Prostate gland (tissue), 2 donors: ENCODE results near the gene FIBP. TPM values are rescaled to one million over a fixed set of nuclear protein-coding genes. Genes with fewer than 3 reads are reported as not detected.

Experiments used
- DNase-seq: peaks from one replicate; pipeline ENCODE4 v3.0.0-alpha.2; 2019; ENCODE audit warnings: low spot score
- H3K27ac ChIP-seq, 2 donors: fragments of 200-600 bp; sonication (generic); 2 replicates each; pipeline ENCODE4 v1.5.1; 2017 to 2019
- H3K27me3 ChIP-seq: fragments of 200-600 bp; sonication (generic); replicated peaks from 2 replicates; pipeline ENCODE4 v1.5.1; 2019; ENCODE audit not compliant: insufficient read depth
- H3K36me3 ChIP-seq, 2 donors: fragments of 200-600 bp; sonication (generic); 1 replicate in 1 of 2; 2 replicates in 1 of 2; pipeline versions ENCODE4 v1.5.1 to v1.8.1; 2017 to 2019
- H3K4me1 ChIP-seq: fragments of 200-600 bp; sonication (generic); replicated peaks from 2 replicates; pipeline ENCODE4 v1.5.1; 2019
- H3K4me3 ChIP-seq, 2 donors: fragments of 200-600 bp; sonication (generic); 2 replicates each; pipeline ENCODE4 v1.5.1; 2017 to 2019
- H3K9me3 ChIP-seq: fragments of 200-600 bp; sonication (generic); 2 replicates; pipeline ENCODE4 v1.5.1; 2017
- POLR2A ChIP-seq: fragments of 450-650 bp; IDR thresholded peaks from one replicate; pipeline ENCODE4 v1.6.1; 2016; ENCODE audit warnings: antibody characterized with exemption, mild to moderate bottlenecking
- POLR2AphosphoS5 ChIP-seq: sonication (generic); formaldehyde crosslinking; IDR thresholded peaks from one replicate; pipeline ENCODE4 v1.6.1; 2017; ENCODE audit warnings: antibody characterized with exemption
- WGBS: methylation state at CpG from one replicate; pipeline ENCODE4 v1.1.5; 2018; 5-methylcytosine and 5-hydroxymethylcytosine counted together
- intact Hi-C: fragments of 100-400 bp; cut with DNase I; formaldehyde crosslinking; loops from one replicate; pipeline ENCODE4 v1.14.2; 2022
- total RNA-seq, 2 donors: library from RNA; depleted of rRNA; stranded (reverse); fragments of >200 nt; gene quantifications; one replicate each; pipeline ENCODE4 v1.1.0, GENCODE V29; 2016
- TF ChIP-seq, protein P1 (sequence below), 4 experiments: fragments of 200-600 bp in 2 of 4; fragments of 450-650 bp in 2 of 4; sonication (generic) in 2 of 4; IDR thresholded peaks; 1 replicate in 3 of 4; 2 replicates in 1 of 4; pipeline ENCODE4 v1.5.1; 2016 to 2019; ENCODE audit warnings: antibody characterized with exemption in 4 of 4, mild to moderate bottlenecking in 2 of 4, moderate library complexity in 2 of 4

Gene FIBP
- total RNA-seq, 2 donors from 2014 or later: 87.7 to 151 TPM

- Histone ChIP-seq H3K4me3 (no peak overlapping the region), H3K36me3 (no peaks in the 10 kb centered on the region), H3K27ac (no peak overlapping the region), H3K4me1 (peaks cover 6% of the 10 kb centered on the region), H3K9me3 (no peaks in the 10 kb centered on the region), H3K27me3 (no peaks in the 10 kb centered on the region)
- DNase-seq: no peak
- intact Hi-C loops: loop anchor here (10.0 kb wide), 1 partner anchor 353 kb away; the partner anchor contains the start of gene RAB1B
- 18% methylated on average over 14 of the region's 14 CpGs for WGBS
- no peak for TF ChIP-seq POLR2A
- TF ChIP-seq, protein P1, sequence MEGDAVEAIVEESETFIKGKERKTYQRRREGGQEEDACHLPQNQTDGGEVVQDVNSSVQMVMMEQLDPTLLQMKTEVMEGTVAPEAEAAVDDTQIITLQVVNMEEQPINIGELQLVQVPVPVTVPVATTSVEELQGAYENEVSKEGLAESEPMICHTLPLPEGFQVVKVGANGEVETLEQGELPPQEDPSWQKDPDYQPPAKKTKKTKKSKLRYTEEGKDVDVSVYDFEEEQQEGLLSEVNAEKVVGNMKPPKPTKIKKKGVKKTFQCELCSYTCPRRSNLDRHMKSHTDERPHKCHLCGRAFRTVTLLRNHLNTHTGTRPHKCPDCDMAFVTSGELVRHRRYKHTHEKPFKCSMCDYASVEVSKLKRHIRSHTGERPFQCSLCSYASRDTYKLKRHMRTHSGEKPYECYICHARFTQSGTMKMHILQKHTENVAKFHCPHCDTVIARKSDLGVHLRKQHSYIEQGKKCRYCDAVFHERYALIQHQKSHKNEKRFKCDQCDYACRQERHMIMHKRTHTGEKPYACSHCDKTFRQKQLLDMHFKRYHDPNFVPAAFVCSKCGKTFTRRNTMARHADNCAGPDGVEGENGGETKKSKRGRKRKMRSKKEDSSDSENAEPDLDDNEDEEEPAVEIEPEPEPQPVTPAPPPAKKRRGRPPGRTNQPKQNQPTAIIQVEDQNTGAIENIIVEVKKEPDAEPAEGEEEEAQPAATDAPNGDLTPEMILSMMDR (IDR thresholded peaks at IDR 0.05): peak in 1 of 4 experiments; percentile 21
- TF ChIP-seq POLR2AphosphoS5: no peak
Measured at GRCh38 chr11:65911682-65912568, 23.7 kb upstream of the FIBP start.

DNA sequence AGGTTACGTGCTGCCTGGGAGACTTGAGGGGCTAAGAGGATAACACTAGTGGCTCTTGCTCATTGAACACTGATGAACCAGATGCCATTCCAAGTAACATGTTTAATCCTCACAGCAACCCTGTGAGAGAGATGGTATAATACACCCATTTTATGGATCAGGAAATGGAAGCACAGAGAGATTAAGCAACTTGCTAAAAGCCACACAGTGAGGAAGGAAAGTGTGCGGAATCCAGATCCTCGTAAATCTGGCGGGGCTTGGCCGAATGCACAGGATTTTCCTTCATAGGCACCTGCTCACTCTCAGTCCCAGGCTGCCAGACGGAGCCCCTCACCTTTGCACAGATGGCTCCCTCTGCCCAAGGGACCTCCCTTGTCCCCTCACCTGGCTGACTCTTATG, 19.6 kb upstream of the FIBP start:
- no peak for TF ChIP-seq POLR2A
- no peak for TF ChIP-seq POLR2AphosphoS5
- H3K36me3 ChIP-seq: no peaks in the 10 kb centered on the region
- no peak for DNase-seq
- no peak overlapping the region for H3K4me3 ChIP-seq
- WGBS: 57% methylated on average over 6 of the region's 6 CpGs
- H3K4me1 ChIP-seq: no peaks in the 10 kb centered on the region
- intact Hi-C loops: no loop called here
- H3K27me3 ChIP-seq: no peaks in the 10 kb centered on the region
- H3K9me3 ChIP-seq: no peaks in the 10 kb centered on the region
- no peak overlapping the region for H3K27ac ChIP-seq

GRCh38 chr11:65906602-65907001, 18.3 kb upstream of the FIBP start:
- Histone ChIP-seq H3K27ac (no peak overlapping the region), H3K4me1 (no peaks in the 10 kb centered on the region), H3K27me3 (no peaks in the 10 kb centered on the region), H3K9me3 (no peaks in the 10 kb centered on the region), H3K4me3 (no peak overlapping the region), H3K36me3 (no peaks in the 10 kb centered on the region)
- TF ChIP-seq POLR2AphosphoS5: no peak
- TF ChIP-seq, protein P1 (IDR thresholded peaks at IDR 0.05): no peak
- no peak for TF ChIP-seq POLR2A
- 90% methylated on average over 5 of the region's 5 CpGs for WGBS
- DNase-seq: no peak
- intact Hi-C loops: no loop called here

- H3K4me1 ChIP-seq: no peaks in the 10 kb centered on the region
- no peaks in the 10 kb centered on the region for H3K27me3 ChIP-seq
- TF ChIP-seq POLR2AphosphoS5 (no peak), POLR2A (no peak)
- TF ChIP-seq, protein P1 (IDR thresholded peaks at IDR 0.05): no peak
- no peak for DNase-seq
- no peak overlapping the region for H3K4me3 ChIP-seq
- WGBS: 73% methylated on average over 8 of the region's 8 CpGs
- H3K27ac ChIP-seq: no peak overlapping the region
- intact Hi-C loops: no loop called here
- no peaks in the 10 kb centered on the region for H3K9me3 ChIP-seq
- H3K36me3 ChIP-seq: no peaks in the 10 kb centered on the region
Measured at GRCh38 chr11:65903715-65904114, 15.4 kb upstream of the FIBP start.

GRCh38 chr11:65903068-65903481, 14.8 kb upstream of the FIBP start:
- Histone ChIP-seq H3K27me3 (no peaks in the 10 kb centered on the region), H3K4me3 (no peak overlapping the region), H3K36me3 (no peaks in the 10 kb centered on the region), H3K9me3 (no peaks in the 10 kb centered on the region), H3K4me1 (no peaks in the 10 kb centered on the region), H3K27ac (no peak overlapping the region)
- TF ChIP-seq POLR2A (no peak), POLR2AphosphoS5 (no peak)
- TF ChIP-seq, protein P1 (IDR thresholded peaks at IDR 0.05): no peak
- WGBS: 39% methylated on average over 5 of the region's 5 CpGs
- intact Hi-C loops: no loop called here
- no peak for DNase-seq
